Stimulated activated CD4-positive, alpha-beta T cell treated with anti-CD3 and anti-CD28 coated beads, Interleukin-12 subunit alpha, Interleukin-12 subunit beta, amount 100 ng/mL, for 24 hours (primary cell): Measurements from ENCODE around the gene MISP.
A peak's percentile ranks its signal among the peaks of the same experiment; 100 is the strongest.
"Not testable (repeated sequence)": the region's sequence is repeated elsewhere in the genome, so short reads cannot be mapped to it uniquely, and the experiment has no call there.

ENCODE experiments used
- DNase-seq, 2 experiments: peaks; one replicate each; pipeline ENCODE4 v3.0.0-alpha.2; 2020; ENCODE audit warnings: low read depth in 2 of 2

Gene MISP, protein sequence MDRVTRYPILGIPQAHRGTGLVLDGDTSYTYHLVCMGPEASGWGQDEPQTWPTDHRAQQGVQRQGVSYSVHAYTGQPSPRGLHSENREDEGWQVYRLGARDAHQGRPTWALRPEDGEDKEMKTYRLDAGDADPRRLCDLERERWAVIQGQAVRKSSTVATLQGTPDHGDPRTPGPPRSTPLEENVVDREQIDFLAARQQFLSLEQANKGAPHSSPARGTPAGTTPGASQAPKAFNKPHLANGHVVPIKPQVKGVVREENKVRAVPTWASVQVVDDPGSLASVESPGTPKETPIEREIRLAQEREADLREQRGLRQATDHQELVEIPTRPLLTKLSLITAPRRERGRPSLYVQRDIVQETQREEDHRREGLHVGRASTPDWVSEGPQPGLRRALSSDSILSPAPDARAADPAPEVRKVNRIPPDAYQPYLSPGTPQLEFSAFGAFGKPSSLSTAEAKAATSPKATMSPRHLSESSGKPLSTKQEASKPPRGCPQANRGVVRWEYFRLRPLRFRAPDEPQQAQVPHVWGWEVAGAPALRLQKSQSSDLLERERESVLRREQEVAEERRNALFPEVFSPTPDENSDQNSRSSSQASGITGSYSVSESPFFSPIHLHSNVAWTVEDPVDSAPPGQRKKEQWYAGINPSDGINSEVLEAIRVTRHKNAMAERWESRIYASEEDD

DNA sequence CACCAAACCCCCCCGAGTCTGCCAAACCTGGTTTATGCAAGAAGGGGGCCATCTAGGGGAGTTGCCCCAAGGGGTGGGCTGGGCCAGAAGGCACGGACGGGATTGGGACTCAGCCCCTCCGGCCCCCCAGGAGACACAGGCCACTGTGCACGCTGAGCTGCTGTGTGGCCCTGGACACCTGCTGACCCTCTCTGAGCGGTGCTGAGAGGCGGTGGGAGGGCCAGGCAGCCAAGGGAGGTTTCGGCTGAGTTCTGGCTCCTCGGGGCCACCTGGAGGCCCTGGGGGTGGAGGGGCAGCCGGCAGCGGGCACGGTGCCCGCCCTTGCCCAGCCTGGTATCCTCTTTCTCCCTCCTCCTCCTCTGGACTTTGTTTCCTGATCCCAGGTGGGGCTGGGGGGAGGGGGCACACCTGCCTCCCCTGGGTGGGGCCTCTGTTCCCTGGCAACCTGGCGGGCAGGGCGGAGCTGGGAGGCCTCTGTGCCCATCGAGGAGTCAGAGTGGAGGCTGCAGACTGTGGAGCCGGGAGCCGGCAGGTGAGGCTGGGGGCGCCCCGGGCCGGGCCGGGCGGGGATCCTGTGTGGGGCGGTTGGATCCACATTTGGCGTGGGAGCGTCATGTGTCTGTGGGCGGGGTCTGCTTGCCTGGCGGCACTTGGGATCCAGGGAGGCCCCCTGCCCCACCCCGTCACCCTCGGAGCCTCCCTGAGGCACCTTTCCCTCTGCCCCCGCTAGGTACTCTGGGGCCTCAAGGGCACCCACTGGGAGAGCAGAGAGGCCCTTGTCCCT lies at the start of gene MISP:
Gene MISP (plus strand): TSS at position 473 of the 784 bp plus-strand sequence. CDS start 5,835 bp downstream, outside the sequence.
- no peak for DNase-seq

DNA sequence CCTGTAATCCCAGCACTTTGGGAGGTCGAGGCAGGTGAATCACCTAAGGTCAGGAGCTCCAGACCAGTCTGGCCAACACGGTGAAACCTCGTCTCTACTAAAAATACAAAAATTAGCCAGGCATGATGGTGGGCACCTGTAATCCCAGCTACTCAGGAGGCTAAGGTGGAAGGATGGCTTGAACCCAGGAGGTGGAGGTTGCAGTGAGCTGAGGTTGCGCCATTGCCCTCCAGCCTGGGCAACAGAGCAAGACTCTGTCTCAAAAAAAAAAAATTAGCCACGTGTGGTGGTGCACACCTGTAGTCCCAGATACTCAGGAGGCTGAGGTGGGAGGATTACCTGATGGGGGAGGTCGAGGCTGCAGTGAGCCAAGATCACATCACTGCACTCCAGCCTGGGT lies 48.1 kb upstream of the MISP start:
- not testable (repeated sequence) for DNase-seq

GRCh38 chr19:703329-703650 lies 47.6 kb upstream of the MISP start:
- no peak for DNase-seq

GRCh38 chr19:703651-704446 lies 47.1 kb upstream of the MISP start:
- DNase-seq: peak; percentile 25 to 58

GRCh38 chr19:704447-704741 lies 46.5 kb upstream of the MISP start:
- DNase-seq: no peak

- no peak for DNase-seq
These were observed 42.5 kb upstream of the MISP start, which contains the start of gene PALM for GRCh38 chr19:708154-709143. Gene PALM, plus strand, starts transcription at chr19:708935. Its CDS starts 212 bp downstream, at chr19:709147.

DNA sequence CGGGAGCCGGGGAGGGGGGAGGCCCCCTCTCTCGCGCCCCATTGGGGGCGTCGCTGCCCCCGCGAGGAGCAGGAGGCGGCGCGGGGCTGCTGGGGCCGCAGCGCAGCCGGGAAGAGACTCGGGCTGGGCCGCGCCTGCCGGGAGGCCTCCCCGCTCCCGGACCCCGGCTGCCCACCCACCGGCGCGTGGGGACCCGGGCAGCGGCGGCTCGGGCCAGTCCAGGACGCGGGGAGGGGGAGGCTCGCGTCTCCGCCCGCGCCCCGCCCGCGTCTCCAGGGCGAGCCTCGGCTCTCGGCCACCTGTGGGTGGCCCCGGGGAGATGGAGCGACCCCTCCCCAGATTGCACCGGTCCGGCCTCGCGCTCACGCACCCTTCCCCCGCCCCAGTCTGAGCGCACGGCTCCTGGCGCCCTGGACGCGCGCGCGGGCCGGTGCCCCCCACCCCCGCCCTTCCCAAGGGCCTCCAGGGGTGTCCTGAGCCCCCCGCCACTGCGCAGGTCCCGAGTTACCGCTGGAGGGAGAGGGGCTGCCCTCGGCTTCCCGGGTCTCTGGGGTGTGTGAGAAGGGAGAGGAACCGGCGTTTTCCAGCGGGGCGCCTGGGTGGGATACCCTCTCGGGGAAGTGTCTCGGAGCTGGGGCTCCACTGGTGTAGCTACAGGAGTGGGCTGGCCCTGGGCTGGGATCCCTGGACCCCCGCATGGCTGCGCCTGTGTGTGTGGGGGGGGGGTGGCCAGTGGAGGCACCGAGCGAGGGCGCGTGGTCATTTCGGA lies 41.5 kb upstream of the MISP start:
- DNase-seq: no peak

DNA sequence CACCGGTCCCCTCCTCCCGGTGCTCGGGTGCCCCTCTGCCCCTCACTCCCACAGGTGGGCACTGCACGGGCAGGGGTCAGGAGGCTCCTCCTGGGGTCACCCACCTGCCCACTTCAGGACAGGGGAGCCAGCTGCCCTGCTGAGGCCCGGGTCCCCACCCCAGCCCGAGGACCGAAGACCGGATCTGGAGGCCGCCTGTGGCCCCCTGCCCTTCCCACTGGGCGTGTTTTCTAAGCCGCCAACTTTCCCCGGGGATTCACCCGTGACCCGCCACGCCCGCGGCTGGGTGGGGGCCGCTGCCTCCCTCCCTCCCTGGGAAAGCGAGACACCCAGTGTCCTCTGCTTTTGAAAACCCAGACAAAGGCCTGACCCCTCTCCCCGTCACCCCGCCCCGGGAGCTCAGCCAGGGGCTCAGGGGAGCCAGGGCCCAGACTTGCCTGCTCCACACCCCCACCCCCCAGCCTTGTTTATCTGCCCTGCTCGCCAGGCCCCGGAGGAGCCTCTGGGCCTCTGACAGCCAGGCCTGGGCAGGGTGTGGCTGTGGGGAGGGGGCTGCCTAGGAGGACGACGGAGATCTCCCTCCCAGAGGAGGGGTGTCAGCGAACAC lies 40.8 kb upstream of the MISP start:
- no peak for DNase-seq

DNA sequence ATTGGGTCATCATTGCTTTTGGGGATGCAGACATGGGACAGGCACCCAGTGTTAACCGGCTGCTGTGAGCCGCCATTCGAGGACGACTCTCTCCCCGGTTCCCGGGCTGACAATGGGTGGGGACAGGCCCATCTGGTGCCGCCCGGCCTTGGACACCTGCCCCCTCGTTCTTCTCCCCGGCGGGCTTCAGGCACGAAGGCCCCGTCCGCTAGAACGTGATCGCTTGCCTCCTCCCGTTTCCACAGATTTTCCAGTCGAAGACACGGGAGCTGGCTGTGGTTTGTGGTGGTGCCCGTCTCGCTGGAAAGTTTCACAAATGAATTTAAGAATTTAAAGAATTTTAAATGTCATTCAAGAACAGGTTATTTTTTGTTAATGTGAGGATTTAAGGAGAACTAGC lies 40.1 kb upstream of the MISP start:
- no peak for DNase-seq

GRCh38 chr19:711254-711653 lies 39.7 kb upstream of the MISP start:
- no peak for DNase-seq

DNA sequence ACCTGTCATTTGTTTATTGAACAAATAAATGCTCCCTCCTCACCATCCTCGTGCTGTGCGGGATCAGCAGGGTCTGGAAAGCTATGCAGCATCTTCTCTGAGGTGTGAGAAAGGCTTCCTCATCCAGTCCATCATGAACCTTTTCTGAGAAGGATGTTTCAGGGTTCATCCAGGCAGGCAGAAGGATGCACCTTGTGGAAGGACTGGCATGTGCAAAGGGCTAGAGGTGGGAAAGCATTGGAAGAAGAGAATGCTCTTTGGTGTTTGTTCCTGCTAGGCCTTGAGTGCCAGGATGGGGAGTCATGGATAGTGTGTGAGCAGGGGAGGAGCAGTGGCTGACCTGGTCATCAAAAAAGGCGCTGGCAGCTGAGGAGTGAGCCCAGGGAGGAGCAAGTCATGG lies 35.6 kb upstream of the MISP start:
- no peak for DNase-seq

- DNase-seq: no peak
These were observed 32.5 kb upstream of the MISP start for GRCh38 chr19:718251-718951.

GRCh38 chr19:718991-719512 lies 31.9 kb upstream of the MISP start:
- no peak for DNase-seq

- DNase-seq: no peak
These were observed 31.1 kb upstream of the MISP start for GRCh38 chr19:719636-720344.

DNA sequence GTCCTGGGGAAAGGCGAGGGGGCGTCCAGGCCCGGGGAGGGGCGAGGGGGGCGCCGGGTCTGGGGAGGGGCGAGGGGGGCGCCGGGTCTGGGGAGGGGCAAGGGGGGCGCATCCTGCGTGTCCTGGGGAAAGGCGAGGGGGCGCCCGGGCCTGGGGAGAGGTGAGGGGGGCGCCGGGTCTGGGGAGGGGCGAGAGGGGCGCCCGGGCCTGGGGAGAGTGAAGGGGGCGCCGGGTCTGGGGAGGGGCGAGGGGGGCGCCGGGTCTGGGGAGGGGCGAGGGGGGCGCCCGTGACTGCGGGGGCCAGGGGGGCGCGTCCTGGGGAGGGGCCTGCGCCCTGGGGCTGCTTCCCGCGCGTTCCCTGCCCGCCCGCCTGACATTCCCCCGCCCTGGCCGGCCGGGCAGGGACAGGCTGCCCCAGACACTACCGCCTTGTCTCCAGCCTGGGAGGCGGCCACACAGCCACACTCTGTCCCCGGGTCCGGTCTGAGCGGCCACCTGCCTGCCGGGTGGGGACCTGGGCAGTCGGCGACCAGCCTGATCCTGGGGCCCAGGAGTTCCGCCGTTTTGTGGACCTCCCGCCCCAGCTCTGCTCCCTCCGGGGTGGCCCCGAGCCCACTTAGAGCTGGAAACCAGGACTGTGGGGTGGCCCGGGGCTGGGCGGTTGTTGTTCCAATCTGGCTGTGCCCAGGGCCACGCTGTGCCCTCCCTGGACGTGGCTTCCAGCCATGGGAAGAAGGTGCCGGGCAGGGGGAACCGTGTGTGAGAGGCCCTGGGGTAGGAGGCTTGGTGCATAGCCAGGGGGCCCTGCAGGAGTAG lies 30.4 kb upstream of the MISP start:
- DNase-seq: no peak

- DNase-seq: no peak
These were observed 28.3 kb upstream of the MISP start for GRCh38 chr19:722553-723101.

DNA sequence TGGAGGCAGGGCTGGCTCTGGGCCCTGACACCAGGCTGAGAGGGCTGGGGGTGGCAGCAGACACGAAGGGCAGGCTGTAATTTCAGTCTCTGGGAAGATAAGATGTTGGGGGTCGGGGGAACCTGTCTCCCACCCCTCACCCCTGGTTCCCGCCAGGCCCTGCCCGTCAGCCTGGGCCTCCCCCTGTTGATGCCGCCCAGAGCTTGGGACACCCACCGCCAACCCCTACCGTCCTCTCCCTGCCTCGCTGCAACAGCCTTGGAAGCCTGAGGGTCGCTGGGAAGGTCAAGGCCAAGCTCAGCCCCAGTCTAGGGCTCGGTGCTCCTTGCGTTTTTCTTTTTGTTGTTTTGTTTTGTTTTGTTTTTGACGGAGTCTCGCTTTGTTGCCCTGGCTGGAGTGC lies 27.7 kb upstream of the MISP start:
- no peak for DNase-seq
